BE2C (cell line): ENCODE data around the gene SCAMP4.

Source experiments
- DNase-seq: peaks from one replicate; pipeline ENCODE4 v3.0.0-alpha.2; 2020
- H3K27me3 ChIP-seq: fragments of 250-450 bp; sonication (Bioruptor Pico); 2 replicates; pipeline ENCODE4 v1.5.1; 2020; ENCODE audit warnings: mild to moderate bottlenecking
- H3K36me3 ChIP-seq: fragments of 250-450 bp; sonication (Bioruptor Pico); 2 replicates; pipeline ENCODE4 v1.5.1; 2020; ENCODE audit warnings: mild to moderate bottlenecking
- H3K4me1 ChIP-seq: fragments of 250-450 bp; sonication (Bioruptor Pico); 2 replicates; pipeline ENCODE4 v1.5.1; 2020
- H3K4me3 ChIP-seq: 2 replicates; pipeline ENCODE4 v1.5.1; 2011; ENCODE audit warnings: low read depth, low read length
- H3K9me3 ChIP-seq: fragments of 250-450 bp; sonication (Bioruptor Pico); 2 replicates; pipeline ENCODE4 v1.5.1; 2020
- TF ChIP-seq, protein P1 (sequence below): IDR thresholded peaks from 2 replicates; pipeline ENCODE4 v1.5.1; 2012; ENCODE audit warnings: mild to moderate bottlenecking, low read depth, low read length

Gene SCAMP4

DNA sequence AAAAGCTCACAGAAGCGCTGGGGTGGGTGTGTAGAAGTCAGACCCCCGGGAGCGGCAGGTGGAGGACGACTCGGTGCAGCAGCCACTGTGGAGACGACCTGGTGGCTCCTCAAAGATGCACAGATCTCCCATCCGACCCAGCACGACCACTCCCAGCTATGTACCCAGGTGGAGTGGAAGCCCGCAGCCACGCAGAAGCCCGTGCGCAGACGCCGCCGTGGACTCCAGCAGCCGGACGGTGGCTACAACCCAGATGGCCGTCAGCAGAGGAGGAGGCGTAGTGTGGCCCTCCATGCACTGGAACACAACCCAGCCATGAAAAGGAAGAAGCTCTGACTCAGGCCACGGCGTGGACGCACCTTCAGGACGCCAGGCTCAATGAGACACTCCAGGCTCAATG, 57.5 kb downstream of the SCAMP4 start:
- Histone ChIP-seq H3K4me1 (no peaks in the 10 kb centered on the region), H3K4me3 (no peak overlapping the region), H3K9me3 (no peaks in the 10 kb centered on the region), H3K36me3 (peaks cover 8% of the 10 kb centered on the region), H3K27me3 (no peaks in the 10 kb centered on the region)
- TF ChIP-seq, protein P1, sequence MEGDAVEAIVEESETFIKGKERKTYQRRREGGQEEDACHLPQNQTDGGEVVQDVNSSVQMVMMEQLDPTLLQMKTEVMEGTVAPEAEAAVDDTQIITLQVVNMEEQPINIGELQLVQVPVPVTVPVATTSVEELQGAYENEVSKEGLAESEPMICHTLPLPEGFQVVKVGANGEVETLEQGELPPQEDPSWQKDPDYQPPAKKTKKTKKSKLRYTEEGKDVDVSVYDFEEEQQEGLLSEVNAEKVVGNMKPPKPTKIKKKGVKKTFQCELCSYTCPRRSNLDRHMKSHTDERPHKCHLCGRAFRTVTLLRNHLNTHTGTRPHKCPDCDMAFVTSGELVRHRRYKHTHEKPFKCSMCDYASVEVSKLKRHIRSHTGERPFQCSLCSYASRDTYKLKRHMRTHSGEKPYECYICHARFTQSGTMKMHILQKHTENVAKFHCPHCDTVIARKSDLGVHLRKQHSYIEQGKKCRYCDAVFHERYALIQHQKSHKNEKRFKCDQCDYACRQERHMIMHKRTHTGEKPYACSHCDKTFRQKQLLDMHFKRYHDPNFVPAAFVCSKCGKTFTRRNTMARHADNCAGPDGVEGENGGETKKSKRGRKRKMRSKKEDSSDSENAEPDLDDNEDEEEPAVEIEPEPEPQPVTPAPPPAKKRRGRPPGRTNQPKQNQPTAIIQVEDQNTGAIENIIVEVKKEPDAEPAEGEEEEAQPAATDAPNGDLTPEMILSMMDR: no peak
- no peak for DNase-seq

DNA sequence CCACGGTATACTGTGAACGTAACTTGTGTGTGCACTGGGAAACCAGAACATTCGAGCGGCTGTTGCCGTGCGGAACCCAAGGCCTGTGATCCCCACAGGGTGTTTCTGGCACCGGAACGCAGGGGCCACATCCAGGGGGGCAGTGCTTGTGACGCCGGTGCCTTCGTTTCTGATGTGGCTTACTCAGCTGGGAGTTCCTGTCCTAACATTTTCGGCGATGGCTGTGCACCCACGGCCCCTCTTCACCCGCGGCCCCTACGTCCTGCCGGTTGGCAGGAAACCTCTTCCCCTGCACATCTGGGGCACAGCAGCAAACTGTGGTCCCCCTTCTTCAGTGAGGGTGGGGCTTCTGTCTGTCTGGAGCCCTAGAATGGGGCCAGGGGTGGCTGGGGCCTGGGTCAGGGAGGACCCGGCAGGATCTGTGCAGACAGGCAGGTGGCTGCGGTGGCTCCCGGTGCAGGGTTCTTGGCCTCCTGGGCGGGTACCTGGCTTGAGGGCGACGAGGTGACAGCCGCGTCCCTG, 61.9 kb downstream of the SCAMP4 start:
- no peak overlapping the region for H3K4me3 ChIP-seq
- no peak for DNase-seq
- H3K9me3 ChIP-seq: no peaks in the 10 kb centered on the region
- H3K27me3 ChIP-seq: no peaks in the 10 kb centered on the region
- H3K36me3 ChIP-seq: peaks cover 29% of the 10 kb centered on the region
- TF ChIP-seq, protein P1: no peak
- H3K4me1 ChIP-seq: no peaks in the 10 kb centered on the region

DNA sequence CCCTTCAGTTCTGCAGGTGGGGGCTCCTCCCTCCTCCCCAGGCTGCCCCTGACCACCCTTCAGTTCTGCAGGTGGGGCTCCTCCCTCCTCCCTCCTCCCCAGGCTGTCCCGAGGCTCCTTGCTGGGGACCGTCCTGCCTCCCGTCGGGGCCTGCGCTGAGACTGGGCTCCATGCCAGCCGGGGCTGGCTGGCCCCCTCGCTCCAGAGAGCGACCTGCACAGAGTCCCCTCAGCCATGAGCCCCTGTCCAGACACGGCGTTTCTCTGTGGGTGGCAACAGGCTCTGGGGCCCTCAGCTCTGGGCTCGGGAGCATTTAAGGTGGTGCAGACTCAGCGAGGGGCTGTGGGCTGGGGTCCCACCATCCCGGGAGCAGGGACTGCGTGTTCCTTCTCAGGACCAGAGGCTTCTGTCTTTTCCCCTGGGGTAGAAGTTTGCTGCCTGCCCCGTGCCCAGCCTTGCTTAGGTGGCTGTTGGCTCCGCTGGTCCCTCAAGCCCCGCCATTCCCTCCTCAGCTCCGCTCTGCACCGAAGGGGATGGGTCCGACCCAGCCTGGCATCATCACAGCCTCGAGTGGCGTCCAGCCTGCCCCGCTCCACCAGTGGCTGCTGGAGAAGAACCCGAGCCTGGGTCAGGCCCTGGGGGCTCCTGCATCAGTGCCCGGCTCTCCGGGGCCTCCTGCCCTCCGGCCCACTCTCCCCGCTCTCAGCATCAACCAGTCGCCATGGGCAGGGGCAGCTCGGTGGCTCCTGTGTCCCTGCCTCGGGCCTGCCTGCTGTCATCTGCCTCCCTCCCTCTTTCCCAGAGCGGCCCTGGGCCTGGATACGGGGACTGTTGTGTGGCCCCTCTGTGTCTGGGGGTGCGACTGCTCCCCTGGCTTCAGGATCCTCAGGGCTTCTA, 63.3 kb downstream of the SCAMP4 start:
- H3K9me3 ChIP-seq: no peaks in the 10 kb centered on the region
- peaks cover 25% of the 10 kb centered on the region for H3K36me3 ChIP-seq
- H3K4me1 ChIP-seq: no peaks in the 10 kb centered on the region
- H3K4me3 ChIP-seq: no peak overlapping the region
- H3K27me3 ChIP-seq: no peaks in the 10 kb centered on the region
- TF ChIP-seq, protein P1: no peak
- DNase-seq: peak; percentile 66

DNA sequence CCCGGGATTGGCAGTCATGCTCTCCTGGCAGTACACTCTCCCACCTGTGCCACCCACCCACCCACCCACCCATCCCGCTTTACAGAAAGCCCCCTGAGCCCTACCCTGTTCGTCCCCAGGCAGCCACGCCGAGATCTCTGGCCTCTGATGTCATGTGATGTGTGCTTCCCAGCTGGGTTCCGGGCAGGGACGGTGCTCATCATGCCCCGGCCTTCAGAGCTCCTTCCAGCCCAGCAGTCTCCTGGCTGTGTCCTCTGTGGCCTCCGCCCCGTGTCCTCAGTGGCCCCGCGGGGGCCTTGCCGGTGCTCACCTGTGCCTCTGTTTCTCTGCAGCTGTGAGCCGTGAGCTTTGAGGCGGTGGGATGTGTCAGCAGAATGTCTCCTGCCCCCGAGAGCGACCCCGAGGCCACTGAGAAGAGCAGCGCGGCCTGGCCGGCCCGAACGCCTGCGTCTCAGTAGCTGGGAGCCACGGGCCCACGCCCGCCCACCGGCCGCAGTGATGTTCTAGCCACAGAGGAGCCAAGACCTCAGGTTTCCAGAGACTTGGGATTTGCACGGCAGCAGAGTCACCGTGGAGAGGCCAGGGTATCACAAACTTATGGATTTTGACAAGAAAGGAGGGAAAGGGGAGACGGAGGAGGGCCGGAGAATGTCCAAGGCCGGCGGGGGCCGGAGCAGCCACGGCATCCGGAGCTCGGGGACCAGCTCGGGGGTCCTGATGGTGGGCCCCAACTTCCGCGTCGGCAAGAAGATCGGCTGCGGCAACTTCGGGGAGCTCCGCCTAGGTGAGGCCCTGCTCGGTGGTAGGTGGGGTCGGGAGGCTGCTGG, 64.2 kb downstream of the SCAMP4 start:
- H3K9me3 ChIP-seq: no peaks in the 10 kb centered on the region

DNA sequence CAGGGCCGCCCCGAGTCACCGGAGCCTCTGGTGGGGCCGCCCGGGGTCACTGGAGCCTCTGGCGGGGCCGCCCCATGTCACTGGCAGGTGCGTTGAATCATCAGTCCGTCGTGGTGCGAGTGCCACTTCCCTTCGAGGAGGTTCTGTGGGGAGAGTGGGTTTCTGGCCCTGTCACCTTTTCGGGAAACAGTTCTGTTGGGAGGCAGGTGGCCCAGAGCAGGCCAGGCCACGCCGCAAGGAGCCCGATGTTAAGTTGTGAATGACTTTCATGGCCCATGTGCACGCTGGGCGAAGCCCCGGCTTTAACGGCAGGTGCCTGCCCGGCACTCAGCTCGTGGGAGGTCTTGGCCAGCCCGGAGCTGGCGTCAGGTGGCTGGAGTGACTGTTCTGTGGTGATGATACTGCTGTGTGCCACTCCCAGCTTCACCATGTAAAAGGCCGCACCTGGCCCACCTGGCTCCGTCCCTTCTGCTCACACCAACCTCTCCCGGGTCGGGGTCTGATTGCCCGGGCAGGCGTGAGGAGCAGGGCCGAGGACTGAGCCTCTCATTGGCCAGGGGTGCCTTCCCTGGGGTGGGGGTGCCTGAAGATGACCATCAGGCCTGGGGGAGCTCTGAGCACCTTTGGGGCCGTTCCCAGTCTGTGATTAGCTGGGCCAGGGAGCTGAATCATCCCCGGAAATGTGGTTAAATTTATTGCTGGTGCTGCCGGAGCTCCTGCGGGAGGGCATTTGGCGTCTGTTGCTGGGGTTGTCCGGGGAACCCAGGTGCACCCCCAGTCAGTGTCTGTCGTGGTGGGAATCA, 65.0 kb downstream of the SCAMP4 start:
- DNase-seq: no peak
- no peaks in the 10 kb centered on the region for H3K27me3 ChIP-seq
- no peak overlapping the region for H3K4me3 ChIP-seq
- H3K9me3 ChIP-seq: no peaks in the 10 kb centered on the region
- H3K36me3 ChIP-seq: peaks cover 27% of the 10 kb centered on the region
- no peaks in the 10 kb centered on the region for H3K4me1 ChIP-seq
- TF ChIP-seq, protein P1: no peak

More for the DNA sequence above, 64.2 kb downstream of the SCAMP4 start:
- no peak overlapping the region for H3K4me3 ChIP-seq
- no peaks in the 10 kb centered on the region for H3K4me1 ChIP-seq
- no peaks in the 10 kb centered on the region for H3K27me3 ChIP-seq
- peaks cover 25% of the 10 kb centered on the region for H3K36me3 ChIP-seq
- no peak for DNase-seq
- TF ChIP-seq, protein P1: no peak
